NCI-H2107 (cell line): ENCODE measurements around the gene GRIA1.
"Not testable (repeated sequence)": the region's sequence is repeated elsewhere in the genome, so short reads cannot be mapped to it uniquely, and the experiment has no call there.

ENCODE experiments used
- DNase-seq: peaks from one replicate; lab custom pipeline; 2025; lab: John Stamatoyannopoulos, UW

GRIA1 gene

DNA sequence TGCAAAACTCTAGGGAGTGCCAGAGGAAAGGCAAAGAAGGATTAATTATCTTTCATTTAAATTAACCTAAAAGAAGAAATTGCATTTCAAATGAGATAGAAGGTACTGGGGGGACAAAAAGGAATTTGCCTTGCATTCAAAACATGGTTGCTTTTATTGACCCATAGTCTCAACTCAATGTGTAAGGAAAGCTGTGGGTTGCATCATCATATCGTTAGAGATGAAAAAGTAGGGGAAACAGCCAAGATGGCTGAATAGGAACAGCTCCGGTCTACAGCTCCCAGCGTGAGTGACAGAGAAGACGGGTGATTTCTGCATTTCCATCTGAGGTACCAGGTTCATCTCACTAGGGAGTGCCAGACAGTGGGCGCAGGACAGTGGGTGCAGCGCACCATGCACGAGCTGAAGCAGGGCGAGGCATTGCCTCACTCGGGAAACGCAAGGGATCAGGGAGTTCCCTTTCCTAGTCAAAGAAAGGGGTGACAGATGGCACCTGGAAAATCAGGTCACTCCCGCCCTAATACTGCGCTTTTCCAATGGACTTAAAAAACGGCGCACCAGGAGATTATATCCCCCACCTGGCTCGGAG is 232.6 kb downstream of the GRIA1 start:
- not testable (repeated sequence) for DNase-seq

DNA sequence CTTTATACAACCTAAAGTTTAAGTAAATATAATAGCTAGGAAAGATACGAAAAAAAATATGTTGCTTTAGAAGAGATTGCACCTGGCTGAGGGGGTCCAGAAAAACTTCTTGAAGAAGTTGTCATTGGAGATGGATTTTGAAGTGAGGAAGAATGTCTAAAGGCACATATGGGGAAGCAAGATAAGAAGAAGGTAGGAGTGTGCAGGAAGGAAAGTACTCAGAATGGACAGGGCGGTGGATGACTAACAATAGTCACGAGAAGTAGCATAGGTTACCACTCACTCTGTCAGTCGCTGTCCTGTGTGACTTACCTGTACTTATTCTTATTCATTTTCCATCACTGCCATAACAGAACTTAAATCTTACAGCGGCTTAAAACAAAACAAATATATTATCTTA is 251.6 kb downstream of the GRIA1 start:
- no peak for DNase-seq

DNA sequence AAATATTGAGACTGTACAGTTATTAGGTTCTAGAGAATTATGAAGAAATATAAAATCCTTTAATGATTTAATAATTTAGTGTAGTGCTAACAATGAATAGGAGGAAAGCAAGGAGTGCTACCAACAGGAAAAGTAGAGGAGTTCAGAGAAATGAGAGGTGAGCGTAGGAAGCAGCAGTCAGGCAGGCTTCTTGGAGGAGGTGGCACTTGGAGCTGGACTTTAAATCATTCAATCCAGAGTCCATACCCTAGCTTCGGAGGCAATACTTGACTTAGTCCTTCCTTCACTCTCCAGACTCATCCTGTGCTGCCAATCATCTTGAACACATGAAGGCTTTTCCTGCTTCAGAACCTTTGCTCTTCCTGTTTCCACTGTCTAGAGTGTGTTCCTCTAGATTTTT is 254.3 kb downstream of the GRIA1 start:
- no peak for DNase-seq

DNA sequence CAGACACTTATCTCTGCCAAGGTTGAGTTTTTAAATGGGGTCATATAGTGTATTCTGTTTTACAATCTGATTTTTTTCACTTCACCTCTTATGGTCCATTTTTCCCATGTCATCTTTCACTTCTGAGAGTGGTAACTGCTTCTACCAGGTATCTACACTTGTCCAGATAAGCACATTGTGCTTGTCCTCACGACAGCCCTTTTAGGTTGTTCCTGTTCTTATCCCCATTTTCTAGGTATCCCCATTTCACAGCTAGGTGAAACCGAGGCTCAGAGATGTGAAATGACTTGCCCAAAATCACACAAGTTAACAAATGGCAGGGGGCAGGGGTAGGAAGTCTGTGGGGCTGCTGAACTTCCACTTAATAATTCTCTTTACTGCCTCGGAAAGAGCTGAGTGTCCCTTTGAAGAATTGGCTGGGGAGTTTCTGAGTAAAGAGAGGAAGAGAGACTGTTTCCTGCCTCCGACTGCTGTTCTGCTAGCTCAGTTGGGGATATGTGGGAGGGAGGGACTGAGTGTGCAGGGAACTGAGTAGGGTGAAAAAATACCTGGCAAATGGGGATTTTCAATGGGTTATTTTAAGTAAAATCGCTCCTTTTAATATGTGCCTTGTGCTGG is 255.4 kb downstream of the GRIA1 start:
- DNase-seq, result no peak

DNA sequence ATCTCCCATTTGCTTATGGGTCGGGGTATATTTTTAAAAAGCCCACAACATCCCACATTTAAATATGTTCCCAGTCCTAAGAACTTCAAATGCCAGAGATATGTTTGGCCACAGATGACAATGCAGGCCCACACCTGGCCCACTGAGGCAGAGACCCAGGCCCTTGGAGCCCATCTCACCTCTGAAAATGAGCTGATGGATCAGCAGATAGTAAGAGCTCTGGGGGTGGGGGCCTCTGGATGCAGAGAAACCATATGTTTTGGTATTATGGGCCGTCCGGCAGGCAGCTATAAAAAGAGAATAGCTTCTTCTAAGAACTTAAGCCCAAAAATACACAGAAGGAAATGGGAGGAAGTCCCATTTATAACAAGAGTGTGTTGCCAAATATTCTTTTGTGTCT is 256.0 kb downstream of the GRIA1 start:
- no peak for DNase-seq

DNA sequence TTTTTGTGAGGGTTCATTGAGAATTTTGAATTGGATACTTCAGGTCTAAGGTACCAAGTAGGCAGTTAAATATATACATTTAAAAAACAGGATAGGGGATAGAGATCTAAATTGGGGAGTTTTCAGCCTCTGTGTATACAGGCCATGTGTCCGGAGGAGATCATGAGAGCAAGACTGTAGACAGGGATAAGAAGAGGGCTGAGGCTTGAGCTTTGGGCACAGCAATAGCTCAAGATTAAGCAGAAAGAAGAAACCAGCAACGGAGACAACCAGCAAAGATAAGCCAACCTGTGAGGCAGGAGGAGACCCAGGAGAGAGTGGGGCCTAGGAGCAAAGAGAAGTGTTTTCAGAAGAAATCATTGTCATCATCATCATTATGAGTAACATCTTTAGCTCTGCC is 258.4 kb downstream of the GRIA1 start:
- no peak for DNase-seq

DNA sequence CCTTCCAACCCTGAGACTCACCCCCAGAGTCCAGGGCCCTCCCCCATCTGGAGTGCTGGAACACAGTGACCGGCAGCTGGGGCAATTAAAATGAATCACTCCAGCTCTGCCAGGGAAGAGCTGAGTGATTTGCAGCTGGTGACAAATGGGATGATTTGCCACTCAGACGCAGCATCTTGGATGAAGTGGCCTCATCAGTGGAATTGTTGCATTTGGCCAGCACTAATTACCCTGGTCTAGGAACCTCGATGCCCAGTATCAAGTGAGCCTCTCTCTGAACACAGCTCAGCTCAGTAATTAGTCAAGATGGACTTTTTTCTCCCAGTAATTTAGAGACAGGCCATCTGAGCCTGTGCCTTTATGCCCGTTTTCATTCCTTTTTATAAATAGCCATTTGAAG is 259.5 kb downstream of the GRIA1 start:
- no peak for DNase-seq

DNA sequence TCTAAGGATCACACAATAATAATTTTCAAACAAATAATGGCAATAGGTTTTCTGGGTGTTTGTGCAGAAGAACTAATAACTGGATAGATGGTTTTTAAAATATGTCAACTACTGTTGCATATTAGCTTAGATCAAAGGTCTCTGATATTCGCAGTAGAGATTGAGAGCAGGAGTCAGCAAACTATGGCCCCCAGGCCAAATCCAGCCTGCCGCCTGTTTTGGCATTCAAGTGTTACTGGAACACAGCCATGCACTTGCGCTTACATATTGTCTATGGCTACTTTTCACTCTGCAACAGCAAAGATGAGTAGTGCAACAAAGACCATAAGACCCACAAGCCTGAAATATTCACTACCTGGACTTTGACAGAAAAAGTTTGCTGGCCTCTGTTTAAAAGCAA is 260.8 kb downstream of the GRIA1 start:
- no peak for DNase-seq

DNA sequence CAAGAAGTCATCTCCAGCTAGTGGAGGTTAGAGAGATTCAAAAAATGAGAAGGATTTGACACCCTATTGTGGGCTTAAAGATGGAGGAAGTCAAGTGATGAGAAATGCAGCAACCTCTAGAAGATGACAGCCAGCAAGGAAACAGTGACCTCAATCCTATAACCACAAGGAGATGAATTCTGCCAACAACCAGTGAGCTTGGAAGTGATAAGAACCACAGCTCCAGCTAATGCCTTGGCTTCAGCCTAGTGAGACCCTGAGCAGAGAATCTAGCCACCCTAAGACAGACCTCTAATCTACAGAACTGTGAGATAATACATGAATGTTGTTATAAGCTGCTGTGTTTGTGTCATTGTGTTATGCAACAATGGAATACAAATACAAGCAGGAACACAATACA is 262.4 kb downstream of the GRIA1 start:
- DNase-seq, result no peak

DNA sequence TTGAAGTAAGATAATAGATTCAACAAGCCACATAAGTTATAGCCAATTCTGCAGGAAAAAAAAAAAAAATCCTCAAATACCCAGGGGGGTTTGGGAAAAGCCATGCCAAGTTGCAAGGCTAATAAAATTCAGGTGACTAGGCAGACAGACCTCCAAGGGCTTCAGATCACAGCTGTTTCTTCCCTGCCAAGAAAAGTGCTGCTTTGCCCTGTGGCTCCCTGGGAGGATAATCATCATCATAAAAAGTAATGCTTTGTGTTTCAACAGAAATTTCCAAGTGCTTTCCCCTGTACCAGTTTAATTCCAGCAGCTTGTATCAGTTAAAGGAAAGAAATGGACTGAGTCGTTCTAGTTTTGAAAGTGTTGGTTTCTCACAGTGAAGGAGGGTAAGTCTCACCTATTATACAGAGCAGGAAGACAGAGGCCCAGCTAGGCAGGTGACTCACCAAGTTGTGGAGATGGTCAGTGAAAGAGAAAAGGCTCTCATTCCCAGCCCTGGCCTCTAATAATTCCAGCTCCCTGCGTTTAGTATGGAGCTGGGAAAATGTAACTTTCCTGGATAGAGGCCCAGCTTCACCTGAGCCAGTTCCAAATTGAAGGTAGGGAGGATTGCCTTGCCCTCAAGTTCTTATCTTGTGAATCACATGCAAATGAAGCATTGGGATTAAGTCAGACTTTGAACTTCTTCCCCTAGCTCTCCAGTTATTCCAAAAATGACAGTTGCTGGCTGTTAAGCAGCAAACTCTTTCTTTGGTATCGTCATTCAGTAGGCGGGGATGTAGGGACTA is 263.4 kb downstream of the GRIA1 start:
- DNase-seq, result no peak

DNA sequence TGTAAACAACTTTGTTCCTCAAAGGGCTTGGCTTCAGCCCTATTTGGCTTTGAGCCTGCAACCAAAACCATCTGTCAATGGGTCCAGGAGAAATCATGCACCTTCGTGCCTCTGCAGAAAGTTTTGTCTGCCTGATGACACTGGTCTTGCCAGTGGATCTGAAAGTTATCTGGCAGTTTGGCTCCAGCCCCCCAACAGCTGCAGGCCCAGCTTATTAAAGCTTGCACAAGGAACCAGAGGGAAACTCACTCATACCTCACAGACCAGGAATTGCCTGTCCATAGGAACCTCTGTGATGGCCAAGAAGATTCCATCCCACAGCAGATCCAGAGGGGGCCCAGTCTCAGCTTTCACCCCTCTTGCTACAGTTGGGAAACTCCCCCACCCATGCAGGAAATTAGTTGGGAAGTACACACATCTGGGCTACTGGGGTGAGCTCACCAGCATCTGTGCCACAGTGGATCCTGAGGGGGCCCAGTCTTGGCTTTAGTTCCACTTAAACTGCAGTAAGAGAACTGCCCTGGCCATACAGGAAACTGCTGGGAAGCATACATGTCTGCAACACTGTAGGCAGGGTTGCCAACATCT is 265.5 kb downstream of the GRIA1 start:
- no peak for DNase-seq

DNA sequence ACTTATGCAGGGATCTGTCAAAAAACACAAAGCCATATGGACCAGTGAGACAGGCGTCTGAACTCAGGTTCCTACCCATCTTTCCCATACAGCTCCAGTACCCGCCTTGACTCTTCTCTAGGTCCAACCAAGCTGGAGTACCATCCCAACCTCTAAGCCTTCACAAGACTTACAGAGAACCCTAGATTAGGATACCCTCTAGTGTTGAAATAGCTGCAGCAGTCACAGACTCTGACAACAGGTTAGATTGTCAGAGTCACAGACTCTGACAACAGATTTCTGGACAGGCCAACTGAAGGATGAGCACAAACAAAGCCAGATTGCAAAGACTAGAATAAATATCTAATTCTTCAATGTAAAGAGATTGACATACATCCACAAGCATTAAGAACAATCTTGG is 266.1 kb downstream of the GRIA1 start:
- DNase-seq, result no peak

DNA sequence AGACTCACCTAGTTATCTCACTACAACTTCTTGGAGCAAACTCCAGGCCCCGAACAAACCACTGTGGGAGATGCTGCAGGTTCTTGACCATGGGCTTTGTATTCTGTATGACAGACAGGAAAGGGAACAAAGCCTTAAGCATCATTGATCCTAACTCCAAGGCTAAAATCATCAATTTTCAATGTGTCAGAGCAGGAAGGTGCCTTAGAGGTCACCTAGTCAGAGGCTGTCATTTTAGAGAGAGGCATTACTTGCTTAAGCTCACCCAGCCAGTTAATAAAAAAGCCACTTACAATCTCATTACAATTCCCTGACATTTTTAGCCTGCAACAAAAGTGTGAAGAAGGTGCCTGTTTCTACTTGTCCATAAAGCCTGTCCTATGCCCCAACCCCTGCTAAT is 275.5 kb downstream of the GRIA1 start:
- no peak for DNase-seq

DNA sequence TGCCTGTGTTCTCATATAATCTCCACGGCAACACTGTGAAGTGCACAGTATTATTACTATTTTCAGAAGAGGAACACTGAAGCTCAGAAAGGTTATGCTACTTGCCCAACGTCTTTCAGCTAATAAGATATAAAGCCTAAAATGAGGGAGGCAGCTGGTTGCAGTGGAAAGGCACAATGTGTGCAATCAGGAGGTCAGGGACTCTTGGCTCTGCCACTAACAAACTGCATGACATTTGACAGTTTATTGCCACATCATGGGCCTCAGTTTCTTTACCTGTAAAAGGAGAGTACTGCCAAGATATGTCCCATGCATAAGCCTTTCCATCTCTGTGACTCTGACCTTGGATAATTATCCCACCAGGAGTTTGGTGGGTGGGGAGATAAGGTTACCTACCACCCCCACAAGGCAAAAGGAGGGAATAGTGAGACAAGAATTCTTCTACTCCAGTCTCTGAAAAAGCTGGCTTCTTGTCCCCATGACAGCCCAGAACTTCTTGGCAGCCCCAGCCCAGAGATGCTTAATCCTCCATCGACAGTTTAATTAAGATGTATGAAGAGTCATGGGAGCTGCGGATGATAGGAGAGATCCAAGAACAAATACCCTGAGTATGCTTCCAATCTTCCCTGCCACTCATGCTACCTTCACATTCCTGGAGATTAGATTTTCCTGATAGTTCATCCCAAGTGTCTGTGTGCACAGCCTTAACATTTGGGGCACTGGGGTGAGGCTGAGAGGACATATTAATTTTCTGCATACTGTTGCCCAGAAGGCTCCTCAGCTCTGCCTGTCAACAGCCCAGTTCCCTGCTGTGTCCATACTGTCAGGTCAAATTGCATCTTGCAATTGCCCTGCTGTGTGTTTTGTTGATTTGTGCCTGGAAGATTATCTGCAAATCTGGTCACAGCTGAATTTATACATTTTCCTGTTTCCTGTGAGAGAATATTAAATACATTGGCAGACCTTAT is 277.0 kb downstream of the GRIA1 start:
- DNase-seq, result no peak

DNA sequence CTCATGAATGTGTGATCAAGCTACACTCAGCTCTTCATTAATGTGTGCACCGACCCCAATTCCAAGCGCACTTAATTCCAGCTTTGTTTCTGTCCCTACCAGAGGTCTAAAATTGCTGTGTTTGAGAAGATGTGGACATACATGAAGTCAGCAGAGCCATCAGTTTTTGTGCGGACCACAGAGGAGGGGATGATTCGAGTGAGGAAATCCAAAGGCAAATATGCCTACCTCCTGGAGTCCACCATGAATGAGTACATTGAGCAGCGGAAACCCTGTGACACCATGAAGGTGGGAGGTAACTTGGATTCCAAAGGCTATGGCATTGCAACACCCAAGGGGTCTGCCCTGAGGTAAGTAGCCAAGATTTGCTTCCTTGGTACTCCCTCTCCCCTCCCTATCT is 279.6 kb downstream of the GRIA1 start:
- DNase-seq, result no peak

DNA sequence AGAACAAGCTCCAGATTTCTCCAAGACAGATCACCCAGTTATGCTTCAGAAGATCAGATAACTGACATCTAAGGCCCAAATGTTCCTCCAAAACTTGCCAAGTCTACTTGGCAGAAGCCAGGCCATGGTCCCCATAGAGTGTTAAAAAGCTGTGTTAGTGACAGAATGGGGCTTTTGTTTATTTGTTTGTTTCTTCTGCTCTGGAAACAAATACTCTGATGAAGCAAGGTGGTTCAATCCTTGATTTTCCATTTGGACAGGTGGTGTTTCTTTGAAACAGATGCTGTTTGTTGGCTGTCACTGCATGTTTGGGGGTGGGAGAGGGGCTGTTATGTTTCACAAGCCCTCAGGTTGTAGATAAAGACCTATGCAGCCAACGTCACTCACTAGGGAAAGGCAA is 284.2 kb downstream of the GRIA1 start:
- DNase-seq, result no peak

DNA sequence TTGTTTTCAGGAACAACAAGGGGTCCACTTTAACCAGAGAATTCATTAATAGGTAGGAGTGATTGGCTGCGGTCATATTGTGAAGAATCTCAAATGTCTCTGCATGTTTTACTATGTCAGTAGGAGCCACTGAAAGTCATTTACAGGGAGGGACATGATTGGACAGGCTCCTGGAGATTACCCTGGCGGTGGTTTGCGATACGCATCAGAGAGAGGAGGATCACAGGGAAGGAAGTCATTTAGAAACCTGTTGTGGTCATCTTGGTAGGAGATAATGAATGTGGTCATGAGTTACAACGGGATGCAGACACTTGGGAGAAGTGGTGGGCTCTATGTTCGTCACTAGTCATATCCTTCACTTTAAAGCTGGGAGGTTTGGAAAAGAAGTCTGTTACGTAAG is 285.5 kb downstream of the GRIA1 start:
- DNase-seq, result no peak

DNA sequence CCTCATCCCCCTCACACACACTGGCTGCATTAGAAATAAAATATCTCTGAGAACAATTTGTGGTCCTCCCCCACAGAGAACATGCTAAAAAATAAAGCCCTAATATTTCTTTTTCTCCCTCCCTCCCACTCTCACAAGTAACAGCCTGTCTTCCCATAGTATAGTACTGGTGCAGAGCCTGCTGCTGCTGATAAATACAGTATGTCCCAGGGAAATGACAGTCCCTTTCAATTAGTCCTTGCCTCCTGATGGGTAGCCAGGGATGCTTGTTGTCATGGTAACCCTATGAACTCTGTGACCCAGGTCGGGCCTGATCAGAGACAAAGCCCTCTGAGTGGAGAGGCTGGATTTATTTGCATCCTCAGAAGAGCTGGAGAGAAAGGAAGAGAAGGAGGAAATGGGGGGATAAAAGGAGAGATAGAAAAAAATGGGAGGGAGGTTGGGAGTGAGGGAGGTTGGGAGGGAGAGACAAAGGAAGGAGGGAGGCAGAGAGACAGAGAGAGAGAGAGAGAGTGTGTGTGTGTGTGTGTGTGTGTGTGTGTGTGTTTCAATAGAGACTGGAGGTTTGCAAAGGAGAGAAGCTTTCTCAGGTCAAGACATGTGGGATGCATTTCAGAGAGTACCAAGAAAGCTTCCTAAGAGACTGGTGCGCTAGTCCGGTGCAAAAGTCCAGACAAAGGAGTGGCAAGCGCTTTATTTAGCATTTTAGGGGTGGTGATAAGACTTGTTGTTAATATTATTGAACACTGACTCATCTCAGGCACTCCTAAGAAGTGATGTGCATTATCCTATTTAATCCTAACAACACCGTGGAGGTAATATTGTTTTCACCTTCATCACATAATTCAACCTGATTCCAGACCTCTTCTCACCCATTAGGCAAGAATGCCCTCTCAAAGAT is 287.5 kb downstream of the GRIA1 start:
- DNase-seq, result no peak

DNA sequence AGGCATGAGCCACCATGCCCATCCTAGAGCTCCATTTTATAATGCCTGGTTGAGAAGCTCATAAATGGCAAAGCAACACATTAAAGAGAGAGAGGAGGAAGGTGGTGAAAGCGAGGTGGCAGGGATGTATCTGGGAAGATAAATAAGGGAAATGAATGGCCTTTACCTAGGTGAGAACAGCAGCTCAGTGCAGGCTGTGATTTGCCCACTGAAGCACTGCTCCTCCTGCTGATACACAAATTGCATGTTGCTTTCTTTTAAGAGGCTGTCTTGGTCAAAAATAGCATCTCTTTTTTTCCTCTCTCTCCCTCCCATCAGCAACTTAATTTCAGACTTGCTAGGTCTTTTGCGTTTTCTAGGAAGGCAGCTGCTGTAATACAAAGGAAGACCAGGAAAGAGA is 289.4 kb downstream of the GRIA1 start:
- no peak for DNase-seq

DNA sequence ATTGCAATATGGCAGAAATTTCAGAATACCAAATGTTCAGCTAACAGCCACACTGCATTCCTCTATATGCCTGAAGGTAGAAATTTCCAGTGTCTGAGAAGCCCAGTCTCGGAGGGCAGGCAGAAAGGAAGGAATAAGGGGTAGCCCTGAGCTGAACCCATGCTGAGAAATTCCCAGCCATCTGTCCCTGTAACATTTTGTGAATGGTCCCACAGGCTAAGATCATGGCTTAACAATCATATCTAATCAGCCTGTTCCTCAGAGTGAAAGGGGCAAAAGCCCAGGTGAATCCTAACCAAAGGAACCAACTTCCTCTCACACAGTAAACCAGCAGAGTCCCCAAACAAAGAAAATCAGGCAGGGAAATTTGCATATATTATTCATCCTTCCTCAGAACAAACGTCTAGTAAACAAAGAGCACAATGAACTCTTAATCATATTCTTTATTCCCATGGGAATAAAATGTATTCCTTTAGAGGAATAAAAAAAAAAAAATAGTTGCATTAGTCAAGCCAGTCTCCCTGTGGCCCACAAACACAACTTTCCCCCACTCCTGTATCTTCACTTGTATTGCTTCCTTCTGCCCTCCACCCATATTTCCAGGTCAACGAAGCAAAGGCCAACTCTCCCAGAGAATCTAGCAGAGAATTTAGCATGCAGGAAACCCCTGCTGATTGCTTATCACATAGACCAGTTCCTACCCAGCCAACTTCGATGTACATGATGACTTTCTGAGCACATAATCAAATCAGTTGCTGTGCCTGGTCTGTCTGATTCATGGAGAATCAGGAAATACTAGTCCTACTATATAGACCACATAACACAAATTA is 290.6 kb downstream of the GRIA1 start:
- no peak for DNase-seq
